Liver (tissue), 9 donors: Measurements from ENCODE around the gene ST3GAL5. TPM values are rescaled to one million over a fixed set of nuclear protein-coding genes. Genes with fewer than 3 reads are reported as not detected.

Source experiments
- DNase-seq: peaks from one replicate; pipeline ENCODE4 v3.0.0-alpha.2; 2017; ENCODE audit warnings: low spot score
- H3K27ac ChIP-seq, 2 donors: one replicate each; pipeline ENCODE4 v1.7.0; 2013; ENCODE audit warnings: inconsistent platforms in 2 of 2, low read length in 2 of 2, control low read depth in 1 of 2, low read depth in 1 of 2, mild to moderate bottlenecking in 1 of 2
- H3K27me3 ChIP-seq, 4 donors: one replicate each; pipeline versions ENCODE4 v1.6.1 to v1.7.0; 2013; ENCODE audit warnings: low read length in 3 of 4, inconsistent platforms in 1 of 4, mild to moderate bottlenecking in 1 of 4, moderate library complexity in 1 of 4; ENCODE audit not compliant: control insufficient read depth in 4 of 4, insufficient read depth in 4 of 4
- H3K36me3 ChIP-seq, 4 donors: one replicate each; pipeline versions ENCODE4 v1.6.1 to v1.7.0; 2013; ENCODE audit warnings: low read length in 3 of 4, mild to moderate bottlenecking in 3 of 4, low read depth in 1 of 4, moderate library complexity in 1 of 4; ENCODE audit not compliant: control insufficient read depth in 4 of 4, insufficient read depth in 3 of 4
- H3K4me1 ChIP-seq, 4 donors: one replicate each; pipeline versions ENCODE4 v1.6.1 to v1.7.0; 2013; ENCODE audit warnings: low read length in 3 of 4, mild to moderate bottlenecking in 3 of 4, moderate library complexity in 1 of 4; ENCODE audit not compliant: control insufficient read depth in 4 of 4, insufficient read depth in 4 of 4
- H3K4me3 ChIP-seq, 3 donors: one replicate each; pipeline versions ENCODE4 v1.6.1 to v1.7.0; 2013; ENCODE audit warnings: low read length in 3 of 3, control low read depth in 1 of 3, low read depth in 1 of 3, mild to moderate bottlenecking in 1 of 3
- H3K9ac ChIP-seq, 2 donors: one replicate each; pipeline ENCODE4 v1.7.0; 2013; ENCODE audit warnings: low read length in 2 of 2, mild to moderate bottlenecking in 2 of 2, moderate library complexity in 2 of 2, control low read depth in 1 of 2, low read depth in 1 of 2
- H3K9me3 ChIP-seq, 4 donors: one replicate each; pipeline versions ENCODE4 v1.6.1 to v1.7.0; 2013; ENCODE audit warnings: low read length in 3 of 4; ENCODE audit not compliant: control insufficient read depth in 4 of 4
- CTCF ChIP-seq: fragments of 150-350 bp; IDR thresholded peaks from 2 replicates; pipeline ENCODE4 v1.5.1; 2017; ENCODE audit warnings: improper control_type of control experiment, low read depth, low read length; ENCODE audit not compliant: missing input control
- EGR1 ChIP-seq, 2 donors: IDR thresholded peaks; 2 replicates each; pipeline ENCODE4 v1.6.1; 2016 to 2018; ENCODE audit warnings: antibody characterized with exemption in 2 of 2, low read depth in 2 of 2
- FOXA1 ChIP-seq: IDR thresholded peaks from 2 replicates; pipeline ENCODE4 v1.6.1; 2016; ENCODE audit warnings: antibody characterized with exemption
- FOXA2 ChIP-seq: IDR thresholded peaks from 2 replicates; pipeline ENCODE4 v1.6.1; 2016; ENCODE audit warnings: antibody characterized with exemption
- GABPA ChIP-seq, 2 donors: IDR thresholded peaks in 1 of 2; conservative IDR thresholded peaks in 1 of 2; 2 replicates each; pipeline ENCODE4 v1.6.1; 2016; ENCODE audit warnings: antibody characterized with exemption in 2 of 2, mild to moderate bottlenecking in 1 of 2, moderate library complexity in 1 of 2
- HNF4A ChIP-seq, 2 donors: conservative IDR thresholded peaks; 2 replicates each; pipeline ENCODE4 v1.6.1; 2016; ENCODE audit warnings: antibody characterized with exemption in 2 of 2, mild to moderate bottlenecking in 2 of 2
- HNF4G ChIP-seq: IDR thresholded peaks from 2 replicates; pipeline ENCODE4 v1.6.1; 2016; ENCODE audit warnings: antibody characterized with exemption
- JUND ChIP-seq, 2 donors: IDR thresholded peaks; 2 replicates each; pipeline ENCODE4 v1.6.1; 2016; ENCODE audit warnings: antibody characterized with exemption in 2 of 2
- NR2F2 ChIP-seq: IDR thresholded peaks from 2 replicates; pipeline ENCODE4 v1.6.1; 2016; ENCODE audit warnings: antibody characterized with exemption
- RAD21 ChIP-seq, 2 donors: IDR thresholded peaks; 2 replicates each; pipeline ENCODE4 v1.6.1; 2016; ENCODE audit warnings: antibody characterized with exemption in 2 of 2, mild to moderate bottlenecking in 2 of 2
- REST ChIP-seq: IDR thresholded peaks from 2 replicates; pipeline ENCODE4 v1.6.1; 2016; ENCODE audit warnings: antibody characterized with exemption, mild to moderate bottlenecking
- RXRA ChIP-seq, 2 donors: IDR thresholded peaks; 2 replicates each; pipeline ENCODE4 v1.6.1; 2017 to 2018; ENCODE audit warnings: antibody characterized with exemption in 2 of 2, mild to moderate bottlenecking in 1 of 2
- SP1 ChIP-seq: IDR thresholded peaks from 2 replicates; pipeline ENCODE4 v1.6.1; 2018; ENCODE audit warnings: antibody characterized with exemption, mild to moderate bottlenecking
- YY1 ChIP-seq: IDR thresholded peaks from 2 replicates; pipeline ENCODE4 v1.6.1; 2016; ENCODE audit warnings: antibody characterized with exemption, mild to moderate bottlenecking
- ZBTB33 ChIP-seq: IDR thresholded peaks from 2 replicates; pipeline ENCODE4 v1.6.1; 2016; ENCODE audit warnings: antibody characterized with exemption
- WGBS: extraction: QIAGEN DNeasy Blood & Tissue Kit; methylation state at CpG from one replicate; pipeline ENCODE4 v1.1.7; 2013; 5-methylcytosine and 5-hydroxymethylcytosine counted together
- polyA plus RNA-seq, 2 donors: library from polyadenylated mRNA; stranded (reverse) in 1 of 2; unstranded in 1 of 2; fragments of 200-250 nt in 1 of 2; fragments of >200 nt in 1 of 2; fragmentation: Nextera tagmentation in 1 of 2; extraction: Ambion mirVana in 1 of 2; gene quantifications; one replicate each; pipeline versions ENCODE4 v1.2.1 to v1.2.3, GENCODE V29; 2013 to 2015
- total RNA-seq, 2 donors: library from RNA; depleted of rRNA; stranded (reverse); fragments of >200 nt; gene quantifications; one replicate each; pipeline ENCODE4 v1.2.3, GENCODE V29; 2014
- TF ChIP-seq, protein P1 (sequence below): IDR thresholded peaks from 2 replicates; pipeline ENCODE4 v1.6.1; 2016; ENCODE audit warnings: antibody characterized with exemption
- donor health status: healthy.
- donor health status: healthy.
- donor health status: healthy.
- donor health status: healthy.
- donor health status: healthy.

The ST3GAL5 gene
- total and polyA plus RNA-seq, 4 donors, result 4.5 to 17.0 (median 9.0) TPM

DNA sequence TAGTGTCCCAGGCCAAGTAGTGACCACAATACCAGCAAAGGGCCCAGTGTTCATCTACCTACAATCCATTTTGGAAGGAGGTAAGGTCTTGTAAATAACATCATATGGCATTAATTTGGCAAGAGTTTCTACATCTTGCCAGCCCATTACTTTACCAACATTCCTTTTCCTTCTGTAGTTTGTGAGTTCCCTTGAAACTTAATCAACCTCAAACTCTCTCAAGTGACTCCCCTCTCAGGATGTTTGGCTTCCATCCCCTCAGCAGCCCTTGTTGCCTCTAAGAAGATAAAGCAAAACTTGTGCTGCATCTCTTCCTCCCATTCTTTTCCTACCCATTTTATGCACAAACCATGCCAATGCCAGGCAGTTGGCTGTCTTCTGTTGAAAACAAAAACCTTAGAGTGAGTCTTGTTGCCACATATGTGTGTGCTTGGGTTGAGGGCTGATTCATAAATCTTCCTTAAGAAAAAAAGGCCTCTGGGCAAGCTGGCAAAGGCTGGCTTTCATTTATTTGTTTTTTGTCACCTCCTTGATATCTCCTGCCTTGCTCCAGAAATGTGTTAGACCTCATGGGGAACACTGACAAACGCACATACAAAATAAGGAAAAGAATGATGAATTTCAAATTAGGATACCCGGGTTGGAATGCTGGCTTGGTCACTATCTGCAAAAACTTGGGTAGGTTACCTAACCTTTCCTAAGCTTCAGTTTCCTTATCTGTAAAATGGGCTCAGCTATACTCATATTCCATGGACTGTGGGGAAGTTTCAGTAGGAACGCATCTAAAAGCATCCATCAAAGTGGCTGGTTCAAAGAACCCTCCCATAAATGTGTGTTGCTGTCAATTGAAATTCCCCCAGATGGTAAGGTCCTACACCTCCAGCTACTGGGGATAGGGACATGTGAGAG, 29.4 kb upstream of the ST3GAL5 start:
- no peak for DNase-seq
- H3K4me1 ChIP-seq, result peaks cover 8 to 42% (median 23%) of the 10 kb centered on the region in 4 donors
- H3K27ac ChIP-seq, result no peak overlapping the region
- H3K4me3 ChIP-seq, result no peak overlapping the region
- H3K27me3 ChIP-seq, result no peaks in the 10 kb centered on the region
- TF ChIP-seq FOXA1 (no peak), HNF4A (conservative IDR thresholded peaks at IDR 0.05) (no peak), RXRA (IDR thresholded peaks at IDR 0.05) (no peak), RAD21 (IDR thresholded peaks at IDR 0.05) (no peak)
- H3K9me3 ChIP-seq, result no peaks in the 10 kb centered on the region
- H3K36me3 ChIP-seq, result no peaks in the 10 kb centered on the region
- 64% methylated on average over 3 of the region's 3 CpGs for WGBS
- H3K9ac ChIP-seq, result no peak overlapping the region

- no peaks in the 10 kb centered on the region for H3K36me3 ChIP-seq
- H3K9ac ChIP-seq, result no peak overlapping the region
- 90% methylated on average over 3 of the region's 3 CpGs for WGBS
Measured at GRCh38 chr2:85915606-85916303, 27.0 kb upstream of the ST3GAL5 start.

More at GRCh38 chr2:85915606-85916303, 27.0 kb upstream of the ST3GAL5 start:
- Histone ChIP-seq H3K27ac (no peak overlapping the region), H3K9me3 (no peaks in the 10 kb centered on the region), H3K4me3 (no peak overlapping the region), H3K27me3 (no peaks in the 10 kb centered on the region), H3K4me1 (peaks cover 3 to 25% (median 12%) of the 10 kb centered on the region in 4 donors)
- TF ChIP-seq ZBTB33 (no peak), HNF4G (no peak), EGR1 (IDR thresholded peaks at IDR 0.05; ENCODE audit: low read depth in 2 of 2) (no peak), NR2F2 (no peak), RXRA (IDR thresholded peaks at IDR 0.05) (no peak), FOXA1 (no peak), JUND (IDR thresholded peaks at IDR 0.05) (no peak), CTCF (no peak), YY1 (no peak), REST (no peak), RAD21 (IDR thresholded peaks at IDR 0.05) (no peak), FOXA2 (no peak), GABPA (IDR thresholded peaks at IDR 0.05 in 1 of 2, conservative IDR thresholded peaks at IDR 0.05 in 1 of 2) (no peak), HNF4A (conservative IDR thresholded peaks at IDR 0.05) (no peak), SP1 (no peak)
- TF ChIP-seq, protein P1, sequence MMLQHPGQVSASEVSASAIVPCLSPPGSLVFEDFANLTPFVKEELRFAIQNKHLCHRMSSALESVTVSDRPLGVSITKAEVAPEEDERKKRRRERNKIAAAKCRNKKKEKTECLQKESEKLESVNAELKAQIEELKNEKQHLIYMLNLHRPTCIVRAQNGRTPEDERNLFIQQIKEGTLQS, result no peak
- no peak for DNase-seq
